Ascending aorta (tissue), 2 donors: ENCODE data around the gene MTPN. TPM values are rescaled to one million over a fixed set of nuclear protein-coding genes. Genes with fewer than 3 reads are reported as not detected.

Experiments
- DNase-seq, 2 donors: peaks; one replicate each; pipeline ENCODE4 v3.0.0-alpha.2; 2019; ENCODE audit warnings: low spot score in 2 of 2
- H3K27ac ChIP-seq, 2 donors: fragments of 200-600 bp; sonication (generic); one replicate each; pipeline ENCODE4 v1.5.1; 2016 to 2017; ENCODE audit warnings: mild to moderate bottlenecking in 1 of 2
- H3K27me3 ChIP-seq: fragments of 200-600 bp; sonication (generic); one replicate; pipeline ENCODE4 v1.5.1; 2017
- H3K36me3 ChIP-seq, 2 donors: fragments of 200-600 bp; sonication (generic); one replicate each; pipeline ENCODE4 v1.5.1; 2016
- H3K4me1 ChIP-seq, 2 donors: fragments of 200-600 bp; sonication (generic); one replicate each; pipeline ENCODE4 v1.5.1; 2016 to 2017; ENCODE audit warnings: mild to moderate bottlenecking in 1 of 2
- H3K4me3 ChIP-seq, 2 donors: fragments of 200-600 bp; sonication (generic); one replicate each; pipeline ENCODE4 v1.5.1; 2016 to 2017; ENCODE audit warnings: mild to moderate bottlenecking in 1 of 2
- H3K9me3 ChIP-seq, 2 donors: fragments of 200-600 bp; sonication (generic); one replicate each; pipeline ENCODE4 v1.5.1; 2016
- CTCF ChIP-seq, 3 experiments: fragments of 200-600 bp in 2 of 3; fragments of 450-650 bp in 1 of 3; sonication (generic) in 2 of 3; IDR thresholded peaks; one replicate each; pipeline ENCODE4 v1.5.1; 2016 to 2019; ENCODE audit warnings: antibody characterized with exemption in 3 of 3, mild to moderate bottlenecking in 1 of 3, moderate library complexity in 1 of 3
- intact Hi-C: fragments of 100-400 bp; cut with DNase I; formaldehyde crosslinking; loops from one replicate; pipeline ENCODE4 v1.15.1; 2023
- total RNA-seq: library from RNA; depleted of rRNA; stranded (reverse); fragments of >200 nt; gene quantifications from one replicate; pipeline ENCODE4 v1.1.0, GENCODE V29; 2016

MTPN gene
- total RNA-seq, 1 donor from 2014 or later: 43.5 TPM

- no peaks in the 10 kb centered on the region for H3K27me3 ChIP-seq
- intact Hi-C loops: no loop called here
- H3K4me1 ChIP-seq: no peaks in the 10 kb centered on the region
- H3K27ac ChIP-seq: no peak overlapping the region
- no peak for DNase-seq
- peaks cover 3 to 4% of the 10 kb centered on the region in 2 donors for H3K36me3 ChIP-seq
- no peak for TF ChIP-seq CTCF (IDR thresholded peaks at IDR 0.05)
- H3K9me3 ChIP-seq: no peaks in the 10 kb centered on the region
- H3K4me3 ChIP-seq: no peak overlapping the region
These were observed 32.4 kb downstream of the MTPN start for GRCh38 chr7:135944753-135945152.

DNA sequence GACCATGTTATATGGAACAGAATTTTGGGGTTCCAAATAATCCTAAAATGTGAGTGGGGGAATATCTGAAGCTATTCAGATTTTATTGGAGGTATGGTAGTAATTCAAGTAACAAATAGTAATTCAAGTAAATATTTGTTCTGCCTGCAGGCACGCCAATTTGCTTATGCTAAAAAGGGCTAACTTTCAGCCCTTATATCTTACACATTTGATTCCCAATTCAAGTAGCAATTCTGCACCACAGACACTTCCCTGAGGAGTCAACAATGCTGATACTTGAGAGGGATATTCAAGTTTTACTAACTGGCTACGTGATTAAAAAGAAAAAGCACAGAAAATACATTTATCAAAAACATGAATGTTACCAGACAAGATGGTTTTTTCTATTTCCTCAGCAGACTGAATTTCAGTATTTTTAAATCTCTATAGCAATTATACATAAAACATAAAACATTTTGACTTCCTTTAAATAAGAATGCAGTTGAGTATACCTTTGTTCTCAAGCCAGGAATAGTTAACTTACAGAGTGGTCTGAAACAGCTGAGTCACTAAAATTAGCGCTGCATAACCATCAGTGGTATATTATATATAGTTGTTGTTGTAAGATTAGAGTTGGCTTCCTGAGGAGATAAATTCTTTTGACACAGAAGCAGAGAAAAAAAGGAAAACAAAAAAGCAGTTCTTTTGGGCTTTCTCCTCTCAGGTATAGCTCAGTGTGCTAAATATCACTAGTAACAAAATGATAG, 33.9 kb downstream of the MTPN start:
- Histone ChIP-seq H3K36me3 (peaks cover 0 to 3% of the 10 kb centered on the region in 2 donors), H3K4me1 (no peaks in the 10 kb centered on the region), H3K27me3 (no peaks in the 10 kb centered on the region), H3K27ac (no peak overlapping the region), H3K9me3 (no peaks in the 10 kb centered on the region), H3K4me3 (no peak overlapping the region)
- intact Hi-C loops: no loop called here
- no peak for TF ChIP-seq CTCF (IDR thresholded peaks at IDR 0.05)
- no peak for DNase-seq

- intact Hi-C loops: no loop called here
- no peak for TF ChIP-seq CTCF (IDR thresholded peaks at IDR 0.05)
- no peaks in the 10 kb centered on the region for H3K4me1 ChIP-seq
These were observed 34.5 kb downstream of the MTPN start for GRCh38 chr7:135942614-135943013.

GRCh38 chr7:135940077-135941075, 36.8 kb downstream of the MTPN start:
- DNase-seq: no peak
- Histone ChIP-seq H3K27me3 (no peaks in the 10 kb centered on the region), H3K4me1 (no peaks in the 10 kb centered on the region), H3K4me3 (no peak overlapping the region), H3K9me3 (no peaks in the 10 kb centered on the region), H3K27ac (no peak overlapping the region), H3K36me3 (no peaks in the 10 kb centered on the region)
- TF ChIP-seq CTCF (IDR thresholded peaks at IDR 0.05): no peak
- intact Hi-C loops: no loop called here

More at GRCh38 chr7:135942614-135943013, 34.5 kb downstream of the MTPN start:
- no peaks in the 10 kb centered on the region for H3K27me3 ChIP-seq
- no peak for DNase-seq
- no peak overlapping the region for H3K4me3 ChIP-seq
- H3K27ac ChIP-seq: no peak overlapping the region
- peaks cover 0 to 3% of the 10 kb centered on the region in 2 donors for H3K36me3 ChIP-seq
- H3K9me3 ChIP-seq: no peaks in the 10 kb centered on the region

DNA sequence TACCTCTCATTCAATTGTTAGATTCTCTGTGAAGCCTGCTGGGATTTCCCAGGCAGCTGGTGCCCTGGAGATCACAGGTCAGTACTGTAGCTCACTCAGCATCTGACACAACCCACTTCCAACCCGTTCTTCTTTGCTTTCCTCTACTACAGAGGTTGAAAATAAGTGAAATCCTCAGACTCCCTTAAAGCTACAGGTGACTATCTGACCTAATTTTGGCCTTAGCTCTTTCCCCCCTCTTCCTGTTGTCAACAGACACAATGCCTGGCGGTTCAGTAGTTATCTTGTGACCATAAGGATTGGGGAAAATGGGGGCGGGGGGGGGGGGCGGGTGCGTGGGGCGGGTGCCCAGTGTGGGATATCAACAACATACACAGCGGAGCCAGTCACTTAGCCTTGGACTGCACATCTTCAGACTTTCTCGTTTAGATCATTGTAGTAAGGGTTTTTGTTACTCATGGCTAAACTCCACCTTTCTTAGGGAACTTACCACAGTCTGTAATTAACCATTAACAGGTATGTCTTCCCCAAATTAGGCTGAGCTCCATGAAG, 37.8 kb downstream of the MTPN start:
- no peak overlapping the region for H3K4me3 ChIP-seq
- no peak for DNase-seq
- H3K27ac ChIP-seq: no peak overlapping the region
- no peaks in the 10 kb centered on the region for H3K27me3 ChIP-seq
- intact Hi-C loops: no loop called here
- H3K4me1 ChIP-seq: peaks cover 0 to under 1% of the 10 kb centered on the region in 2 donors
- no peak for TF ChIP-seq CTCF (IDR thresholded peaks at IDR 0.05)
- no peaks in the 10 kb centered on the region for H3K9me3 ChIP-seq
- H3K36me3 ChIP-seq: no peaks in the 10 kb centered on the region
